NCI-H2107 treated with DMSO at 0.1 percent for 48 hours (cell line): ENCODE measurements around the gene ITGB3.
"Not testable (repeated sequence)": the region's sequence is repeated elsewhere in the genome, so short reads cannot be mapped to it uniquely, and the experiment has no call there.

Experiments used
- DNase-seq: peaks from one replicate; lab custom pipeline; 2025; ENCODE audit not compliant: unreplicated experiment; lab: John Stamatoyannopoulos, UW

ITGB3 gene

GRCh38 chr17:47222047-47222446 lies 31.6 kb upstream of the ITGB3 start:
- DNase-seq, result no peak

DNA sequence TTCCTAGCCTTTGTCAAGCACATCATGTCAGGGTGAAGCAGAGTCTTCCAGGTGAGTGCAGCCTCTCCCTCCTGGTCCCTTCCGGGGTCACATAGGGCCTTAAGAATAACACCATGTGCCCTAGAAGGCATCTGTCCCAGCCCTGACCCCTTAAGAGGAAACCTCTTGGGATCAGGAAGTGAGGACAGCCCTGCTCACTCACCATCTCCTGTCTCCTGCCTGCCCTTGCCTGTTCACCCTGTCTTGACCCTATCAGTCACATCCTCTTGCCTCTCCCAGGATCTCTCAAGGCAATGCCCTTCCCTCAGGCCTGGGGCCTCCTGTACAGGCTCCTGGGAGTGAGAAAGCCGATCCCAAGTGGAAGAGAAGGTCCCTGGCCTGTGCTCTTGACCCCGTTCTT lies 30.6 kb upstream of the ITGB3 start:
- DNase-seq, result no peak

DNA sequence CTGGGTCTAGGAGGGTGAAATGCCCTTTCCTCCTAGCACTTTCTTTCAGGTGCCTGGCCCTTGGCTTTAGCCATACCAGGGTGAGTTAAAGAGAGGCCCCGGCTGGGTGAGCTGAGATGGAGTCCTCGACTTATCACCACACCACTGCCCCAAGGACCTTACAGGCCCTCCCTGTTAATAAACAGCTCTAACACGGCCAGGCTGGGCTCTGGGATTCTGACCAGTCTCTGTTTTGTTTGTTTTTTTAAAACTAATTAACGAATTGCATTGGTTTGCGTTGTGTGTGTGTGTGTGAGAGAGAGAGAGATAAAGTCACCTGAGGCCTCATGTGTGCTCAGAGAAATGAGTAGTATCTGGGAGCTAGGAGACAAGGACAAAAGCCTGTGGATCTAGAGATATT lies 30.2 kb upstream of the ITGB3 start:
- DNase-seq, result no peak

GRCh38 chr17:47224077-47224476 lies 29.6 kb upstream of the ITGB3 start:
- not testable (repeated sequence) for DNase-seq

DNA sequence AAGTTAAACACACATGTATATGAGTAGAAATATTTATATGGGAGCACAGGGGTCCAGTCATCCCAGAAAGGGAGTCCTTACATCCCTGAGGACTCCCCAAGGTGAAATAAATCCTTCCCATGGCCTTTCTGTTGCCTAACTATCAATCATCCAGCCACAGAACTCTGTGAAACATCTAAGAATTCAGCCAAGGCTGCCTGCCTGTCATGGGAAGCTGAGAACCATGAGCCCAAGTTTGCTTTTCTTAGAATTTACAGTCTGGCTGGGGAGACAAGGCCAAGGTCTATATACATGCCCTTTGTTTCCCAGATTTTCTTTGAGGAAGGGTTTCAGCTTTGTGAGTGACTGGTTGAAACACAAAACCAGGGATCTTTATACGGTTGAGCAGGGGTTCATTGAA lies 28.7 kb upstream of the ITGB3 start:
- DNase-seq, result no peak

DNA sequence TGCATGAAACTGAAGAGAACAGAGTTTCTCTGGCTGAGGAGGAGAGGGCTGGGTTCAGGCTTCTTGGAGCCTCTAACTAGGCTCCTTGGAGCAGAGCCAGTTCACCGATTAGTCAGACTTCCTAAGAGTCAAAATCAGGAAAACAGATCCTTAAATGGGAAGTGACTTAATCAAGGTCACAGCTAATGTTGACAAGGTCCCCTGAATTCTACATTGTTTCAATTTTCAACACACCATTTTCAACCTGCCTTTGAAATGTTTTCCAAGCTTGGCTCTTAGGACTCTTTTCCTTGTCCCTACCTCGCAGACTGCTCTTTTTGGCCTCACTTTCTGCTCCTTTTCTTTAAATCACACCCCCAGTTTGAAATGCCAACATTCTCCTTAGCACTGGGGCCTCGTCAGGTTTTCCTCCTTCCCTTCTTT lies 28.2 kb upstream of the ITGB3 start:
- no peak for DNase-seq

- no peak for DNase-seq
These were observed 27.5 kb upstream of the ITGB3 start for GRCh38 chr17:47225911-47226688.

DNA sequence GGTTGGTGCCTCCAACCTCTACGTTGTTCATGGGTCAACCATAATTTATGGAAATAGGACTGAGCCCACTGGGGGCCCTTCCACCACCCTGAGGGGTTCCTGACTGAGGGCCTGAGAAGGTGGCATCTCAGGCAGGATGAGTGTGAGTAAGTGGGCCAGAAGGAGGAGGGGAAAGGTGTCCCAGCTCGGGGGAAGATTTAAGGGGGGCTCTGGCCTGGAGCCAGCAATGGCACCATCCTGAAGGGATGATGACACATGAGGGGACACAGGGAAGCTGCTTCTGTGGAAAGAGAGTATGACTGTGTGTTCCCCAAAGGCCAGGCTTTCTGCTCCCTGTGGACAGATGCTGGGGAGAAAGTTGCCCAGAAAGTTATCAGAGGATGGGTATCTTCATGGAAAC lies 25.8 kb upstream of the ITGB3 start:
- DNase-seq, result no peak

- peak; percentile 58 for DNase-seq
These were observed 23.8 kb upstream of the ITGB3 start for GRCh38 chr17:47229535-47230443.

DNA sequence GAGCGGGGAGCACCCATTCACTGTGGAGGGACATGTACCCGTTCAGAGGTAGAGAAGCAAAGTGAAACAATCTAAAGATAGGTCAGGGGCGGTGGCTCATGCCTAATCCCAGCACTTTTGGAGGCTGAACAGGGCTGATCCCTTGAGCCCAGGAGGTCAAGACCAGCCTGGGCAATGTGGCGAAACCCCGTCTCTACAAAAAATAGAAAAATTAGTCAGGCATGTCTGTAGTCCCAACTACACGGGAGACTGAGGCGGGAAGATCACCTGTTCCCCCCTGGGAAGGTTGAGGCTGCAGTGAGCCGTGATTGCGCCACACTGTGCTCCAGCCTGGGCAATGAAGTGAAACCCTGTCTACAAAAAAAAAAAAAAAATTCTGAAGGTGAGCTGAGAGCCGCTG lies 22.8 kb upstream of the ITGB3 start:
- DNase-seq, result no peak

DNA sequence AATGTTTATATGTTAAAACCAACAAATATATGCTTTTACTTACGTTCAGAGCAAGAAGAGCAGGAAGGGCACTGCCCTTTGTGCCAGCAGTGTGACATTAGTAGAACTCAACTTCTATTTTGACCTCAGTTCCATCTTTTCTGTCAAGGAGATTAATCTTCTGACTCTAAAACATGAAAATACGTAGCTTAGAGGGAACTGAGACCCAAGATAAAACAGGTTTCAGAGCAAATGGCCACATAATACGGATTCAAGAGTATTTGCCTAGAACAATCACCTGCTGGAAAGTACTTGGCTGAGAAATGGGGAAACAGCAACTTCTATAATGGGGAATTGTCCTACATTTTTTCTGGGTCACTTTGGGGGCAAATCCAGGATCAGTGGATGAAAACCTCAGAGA lies 22.3 kb upstream of the ITGB3 start:
- no peak for DNase-seq

GRCh38 chr17:47231866-47232265 lies 21.8 kb upstream of the ITGB3 start:
- no peak for DNase-seq

GRCh38 chr17:47232465-47232864 lies 21.2 kb upstream of the ITGB3 start:
- DNase-seq, result no peak

- no peak for DNase-seq
These were observed 18.1 kb upstream of the ITGB3 start for GRCh38 chr17:47235506-47235905.

GRCh38 chr17:47235923-47236322 lies 17.7 kb upstream of the ITGB3 start:
- DNase-seq, result no peak

GRCh38 chr17:47237841-47238240 lies 15.8 kb upstream of the ITGB3 start:
- DNase-seq, result no peak

DNA sequence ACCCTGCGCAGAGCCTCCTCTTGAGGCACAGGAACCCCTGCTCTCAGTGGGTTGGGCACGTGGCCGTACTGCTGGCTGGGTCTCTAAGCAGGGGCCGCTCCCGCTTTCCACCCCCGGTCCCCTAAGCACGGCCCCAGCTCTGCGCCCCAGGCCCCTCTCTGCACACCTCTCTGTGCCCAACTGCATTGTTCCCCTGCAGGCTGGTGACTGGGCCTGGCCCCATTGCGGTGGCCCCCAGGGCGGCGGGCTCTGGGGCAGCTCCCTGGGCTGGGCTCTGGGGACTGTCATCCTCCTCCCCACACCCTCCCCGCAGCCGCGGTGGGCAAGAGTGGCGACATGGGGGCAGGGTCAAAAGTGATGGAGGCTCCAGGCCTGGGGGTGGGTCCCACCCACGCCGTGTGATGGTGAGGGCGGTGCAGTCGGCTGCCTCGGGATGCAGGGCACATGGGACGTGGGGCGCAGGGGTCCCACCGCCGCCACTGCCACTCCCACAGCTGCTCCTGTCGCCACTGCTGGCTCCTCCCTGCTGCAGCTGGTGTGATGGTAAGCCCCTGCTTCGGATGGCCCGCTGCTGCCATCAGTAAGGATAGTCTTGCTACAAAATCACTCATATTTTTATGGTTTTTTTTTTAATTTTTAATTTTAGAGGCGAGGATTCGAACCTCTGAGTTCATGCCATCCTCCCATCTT lies 15.2 kb upstream of the ITGB3 start:
- DNase-seq, result no peak

DNA sequence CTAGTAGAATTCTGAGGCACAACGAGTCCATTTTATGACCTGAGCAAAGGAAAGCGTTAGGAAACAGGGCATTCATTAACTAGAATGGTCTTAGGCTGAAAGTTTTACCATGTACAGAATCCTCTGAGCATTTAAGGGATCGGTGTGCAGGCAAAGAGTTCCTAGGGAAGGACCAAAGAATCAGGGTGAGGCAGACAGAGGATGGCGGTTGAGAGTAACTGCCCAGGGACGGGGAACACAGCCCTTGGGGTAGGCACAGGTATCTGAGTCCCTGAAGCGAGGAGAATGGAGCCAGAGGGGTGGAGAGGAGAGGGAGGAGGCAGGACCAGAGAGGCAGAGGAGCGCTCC lies 14.0 kb upstream of the ITGB3 start:
- DNase-seq, result no peak

- DNase-seq, result no peak
These were observed 13.5 kb upstream of the ITGB3 start for GRCh38 chr17:47239967-47240651.

GRCh38 chr17:47240806-47241205 lies 12.8 kb upstream of the ITGB3 start:
- no peak for DNase-seq

GRCh38 chr17:47242648-47243047 lies 11.0 kb upstream of the ITGB3 start:
- no peak for DNase-seq
